ENCODE measurements around the gene ZNF365.

The ZNF365 gene

GRCh38 chr10:62422068-62422590 is 48.0 kb downstream of the ZNF365 start:
- peak; percentile 58 for DNase-seq (ENCODE audit: low read depth)

GRCh38 chr10:62424026-62424425 is 49.9 kb downstream of the ZNF365 start:
- no peak for DNase-seq (ENCODE audit: low read depth)

GRCh38 chr10:62426086-62426485 is 51.9 kb downstream of the ZNF365 start:
- peak; percentile 58 for DNase-seq (ENCODE audit: low read depth)

GRCh38 chr10:62426600-62426999 is 52.4 kb downstream of the ZNF365 start:
- no peak for DNase-seq (ENCODE audit: low read depth)

GRCh38 chr10:62430881-62431280 is 56.7 kb downstream of the ZNF365 start:
- no peak for DNase-seq (ENCODE audit: low read depth)

DNA sequence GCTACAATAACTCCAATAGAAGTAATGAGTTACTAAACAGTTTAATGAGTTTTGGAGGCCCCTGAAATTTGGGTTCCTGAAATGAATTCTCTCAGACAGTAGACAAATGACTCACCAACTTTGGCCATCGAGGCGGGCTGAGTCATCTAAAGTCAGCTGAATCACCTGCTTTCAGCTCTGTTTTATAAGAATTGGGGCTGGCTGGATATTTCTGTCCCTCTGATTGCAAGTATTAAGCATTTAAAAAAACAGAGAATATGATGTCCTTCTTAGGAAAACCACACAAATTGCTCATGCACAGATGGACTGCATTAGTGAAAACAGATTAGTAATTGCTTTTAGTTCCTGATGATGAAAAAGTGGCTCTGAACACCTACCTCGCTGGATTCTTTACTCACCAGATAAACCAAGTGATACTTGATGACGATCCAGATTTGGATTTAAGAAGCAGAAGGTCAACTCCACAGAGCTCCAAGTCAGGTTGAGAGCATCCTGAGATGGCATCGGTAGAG is 59.1 kb downstream of the ZNF365 start:
- DNase-seq (ENCODE audit: low read depth) = peak; percentile 95

GRCh38 chr10:62433901-62434300 is 59.7 kb downstream of the ZNF365 start:
- DNase-seq (ENCODE audit: low read depth) = no peak

DNA sequence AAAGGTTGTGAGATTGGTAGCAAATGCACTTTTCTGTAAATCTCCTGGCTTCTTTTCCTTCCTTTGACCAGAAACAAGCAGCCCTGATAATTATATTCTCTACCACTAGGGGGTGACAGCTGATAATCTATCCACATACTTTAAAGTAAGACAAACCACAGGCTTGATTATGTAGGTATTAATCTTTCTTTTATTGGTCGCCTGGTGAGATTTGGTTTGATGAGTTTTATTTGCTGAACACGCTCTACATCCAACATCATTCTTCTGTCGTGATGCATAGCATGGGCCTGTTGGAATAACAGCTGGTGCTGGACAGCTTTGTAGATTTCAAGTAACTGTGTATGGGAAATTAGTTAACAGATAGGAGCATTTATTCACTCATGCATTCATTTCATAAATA is 63.5 kb downstream of the ZNF365 start:
- DNase-seq (ENCODE audit: low read depth) = peak; percentile 50

DNA sequence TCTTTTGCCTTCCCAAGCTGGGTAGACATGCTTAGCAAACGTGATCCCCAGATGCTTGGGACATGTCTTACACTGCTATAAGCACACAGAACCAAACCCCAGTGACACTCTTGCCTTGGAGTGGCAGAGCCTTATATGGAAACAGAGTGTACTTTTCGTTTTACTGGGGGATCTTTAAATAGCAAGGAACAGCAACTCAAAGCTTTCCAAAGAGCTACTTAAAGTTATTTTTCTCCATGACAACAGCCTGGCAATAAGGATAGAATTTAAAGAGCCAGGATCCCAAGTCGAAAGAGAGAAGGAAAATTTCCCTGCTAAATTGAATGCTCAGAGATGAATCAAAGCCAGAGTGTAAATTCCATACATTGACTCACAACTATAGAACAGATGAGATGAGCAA is 67.8 kb downstream of the ZNF365 start:
- no peak for DNase-seq (ENCODE audit: low read depth)

DNA sequence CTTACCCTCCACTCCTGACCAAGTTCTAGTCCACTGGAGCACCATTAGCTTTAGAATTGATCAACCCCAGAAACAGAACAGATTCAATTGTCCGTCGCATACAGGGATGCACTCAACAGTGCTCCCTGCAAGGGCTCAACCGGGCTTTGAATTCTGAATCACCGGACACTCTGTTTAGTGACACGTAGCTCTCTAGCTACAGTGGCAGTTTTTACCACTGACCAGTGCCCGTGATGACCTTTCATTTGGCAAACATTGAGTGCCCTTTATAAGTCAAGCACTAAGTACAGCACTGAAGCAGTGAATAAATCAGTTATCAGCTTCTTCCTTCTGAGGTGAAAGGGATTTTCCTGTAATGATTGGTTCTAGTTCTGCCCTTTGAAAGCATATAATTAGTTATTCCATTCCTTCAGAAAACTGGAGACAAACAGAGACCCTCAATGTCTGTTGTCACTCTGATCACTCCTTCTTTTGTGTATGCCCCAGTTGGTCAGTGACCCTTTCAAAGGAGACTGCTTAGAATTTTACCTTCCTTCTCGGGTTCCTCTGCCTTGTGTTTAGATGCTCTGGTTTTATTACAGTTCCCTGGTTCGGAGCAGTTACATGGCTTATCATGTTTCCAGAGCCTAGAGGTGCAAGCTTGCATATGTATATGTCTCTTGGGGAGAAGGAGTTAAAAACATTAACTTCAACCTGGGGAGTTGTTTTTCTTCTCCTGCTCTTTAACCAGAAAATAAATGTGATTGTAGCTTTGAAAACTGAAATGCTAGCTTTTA is 68.9 kb downstream of the ZNF365 start:
- DNase-seq (ENCODE audit: low read depth) = no peak

DNA sequence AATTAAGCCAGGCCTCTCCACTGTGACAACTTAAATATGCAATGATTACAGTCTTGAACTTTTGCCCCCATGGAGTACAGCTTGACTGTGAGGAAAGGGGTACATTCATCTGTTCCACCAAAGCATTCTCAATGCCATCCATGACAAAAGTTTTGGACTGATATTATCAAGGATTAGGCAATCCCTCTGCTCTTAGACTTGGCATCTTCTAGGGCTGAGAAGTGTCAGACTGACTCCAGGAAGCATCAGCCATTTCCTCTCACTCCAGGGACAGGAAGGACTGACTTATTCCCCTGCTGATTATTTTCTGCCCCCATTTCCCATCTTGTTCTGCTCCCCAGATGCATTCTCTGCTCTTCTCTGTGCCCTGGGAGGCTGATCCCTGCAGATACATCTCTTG is 69.7 kb downstream of the ZNF365 start:
- DNase-seq (ENCODE audit: low read depth) = no peak

GRCh38 chr10:62446627-62447026 is 72.5 kb downstream of the ZNF365 start:
- no peak for DNase-seq (ENCODE audit: low read depth)

DNA sequence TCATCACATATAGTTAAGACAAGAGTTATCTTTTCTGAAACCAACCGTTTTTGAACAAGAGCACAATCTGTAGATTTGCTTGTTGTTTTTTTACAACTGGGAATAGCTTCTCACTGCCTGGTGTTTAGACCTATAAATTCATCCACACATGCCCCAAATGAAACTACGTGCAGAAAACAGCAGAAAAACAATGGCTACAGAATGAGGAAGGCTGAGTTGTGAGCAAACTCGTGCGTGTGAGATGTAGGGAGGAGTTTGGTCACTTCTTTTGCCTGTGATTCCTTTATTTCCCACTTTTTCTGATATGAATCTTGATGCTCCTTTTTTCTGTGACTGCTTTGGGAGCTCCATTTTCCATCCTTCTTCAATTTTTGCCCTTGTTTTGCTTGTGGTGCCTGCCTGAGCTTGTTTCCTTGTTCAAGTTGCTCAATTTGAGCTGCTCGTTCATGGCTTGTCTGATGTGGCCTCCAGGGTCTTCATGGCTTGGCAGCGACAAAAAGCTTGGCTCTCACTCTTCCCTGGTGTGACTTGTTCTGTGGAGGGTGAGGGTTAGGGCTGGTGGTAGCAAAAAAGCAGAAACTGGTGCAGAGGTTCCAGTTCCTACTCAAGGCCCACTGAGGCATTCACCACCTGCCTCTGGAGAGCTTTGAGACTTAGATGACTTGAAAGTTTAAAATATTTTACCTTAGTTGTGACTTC is 76.9 kb downstream of the ZNF365 start:
- no peak for DNase-seq (ENCODE audit: low read depth)

DNA sequence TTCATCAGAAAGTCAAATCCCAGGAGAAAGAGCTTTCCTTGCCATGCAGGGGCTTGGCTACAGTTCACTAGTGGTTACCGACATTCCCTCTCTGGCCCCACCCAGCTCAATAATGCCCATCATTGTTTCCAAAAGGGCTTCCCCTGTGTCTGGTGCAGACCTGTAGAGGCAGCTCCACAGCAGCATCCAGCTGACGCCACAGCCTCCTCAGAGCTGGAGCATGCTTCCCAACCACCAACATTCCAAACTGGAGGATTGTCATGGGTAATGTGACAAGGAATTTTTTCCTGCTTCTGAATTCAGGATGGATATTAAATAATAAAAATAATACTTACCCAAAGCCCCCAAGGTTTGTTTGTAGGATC is 77.4 kb downstream of the ZNF365 start:
- no peak for DNase-seq (ENCODE audit: low read depth)

Data from non-pigmented ciliary epithelial cell (primary cell).